Lung (tissue), 12 donors: ENCODE results near the gene ACTL8. TPM values are rescaled to one million over a fixed set of nuclear protein-coding genes. Genes with fewer than 3 reads are reported as not detected.

Source experiments
- ATAC-seq: fragments of 200-7000 bp; cut with Tn5 transposase; one replicate; pipeline ENCODE4 v1.9.1; 2020; ENCODE audit warnings: moderate number of reproducible peaks; ENCODE audit not compliant: insufficient read depth, low FRiP score
- DNase-seq, 3 donors: peaks; one replicate each; pipeline ENCODE4 v3.0.0-alpha.2; 2013 to 2017
- H3K27ac ChIP-seq, 2 donors: one replicate each; pipeline ENCODE4 v1.5.1; 2013; ENCODE audit warnings: mild to moderate bottlenecking in 2 of 2, moderate library complexity in 2 of 2, control low read depth in 1 of 2, inconsistent platforms in 1 of 2, low read depth in 1 of 2, low read length in 1 of 2
- H3K27me3 ChIP-seq, 3 donors: one replicate each; pipeline ENCODE4 v1.5.1; 2013; ENCODE audit warnings: low read length in 2 of 3; ENCODE audit not compliant: control insufficient read depth in 3 of 3, insufficient read depth in 3 of 3
- H3K36me3 ChIP-seq, 4 donors: one replicate each; pipeline ENCODE4 v1.5.1; 2013; ENCODE audit warnings: low read length in 4 of 4, mild to moderate bottlenecking in 1 of 4, moderate library complexity in 1 of 4; ENCODE audit not compliant: control insufficient read depth in 4 of 4, insufficient read depth in 4 of 4
- H3K4me1 ChIP-seq, 5 donors: one replicate each; pipeline ENCODE4 v1.5.1; 2013; ENCODE audit warnings: low read length in 5 of 5, mild to moderate bottlenecking in 2 of 5, moderate library complexity in 1 of 5; ENCODE audit not compliant: control insufficient read depth in 5 of 5, insufficient read depth in 5 of 5
- H3K4me3 ChIP-seq: one replicate; pipeline ENCODE4 v1.5.1; 2013; ENCODE audit warnings: mild to moderate bottlenecking, control low read depth, moderate library complexity
- H3K9ac ChIP-seq, 2 donors: one replicate each; pipeline ENCODE4 v1.5.1; 2013; ENCODE audit warnings: low read length in 2 of 2, control low read depth in 1 of 2; ENCODE audit not compliant: insufficient read depth in 1 of 2
- H3K9me3 ChIP-seq, 4 donors: one replicate each; pipeline ENCODE4 v1.5.1; 2013; ENCODE audit warnings: low read length in 3 of 4, mild to moderate bottlenecking in 1 of 4, moderate library complexity in 1 of 4; ENCODE audit not compliant: control insufficient read depth in 4 of 4, insufficient read depth in 3 of 4
- WGBS, 2 donors: extraction: QIAGEN DNeasy Blood & Tissue Kit; methylation state at CpG; one replicate each; pipeline ENCODE4 v1.1.7; 2013; 5-methylcytosine and 5-hydroxymethylcytosine counted together
- polyA plus RNA-seq, 2 donors: library from polyadenylated mRNA; stranded (reverse); fragments of 200-250 nt; gene quantifications; one replicate each; pipeline ENCODE4 v1.2.1, GENCODE V29; 2013
- total RNA-seq, 2 donors: library from RNA; depleted of rRNA in 1 of 2; stranded (reverse); fragments of >200 nt in 1 of 2; gene quantifications; one replicate each; pipeline ENCODE4 v1.2.1, GENCODE V29; 2014 to 2021
- TF ChIP-seq, protein P1 (sequence below): IDR thresholded peaks from 2 replicates; pipeline ENCODE4 v1.5.1; 2012; ENCODE audit warnings: mild to moderate bottlenecking; ENCODE audit errors: control extremely low read depth, extremely low read depth
- donor health status: control.
- donor health status: control.
- donor health status: Bipolar disorder and iron deficiency.
- donor health status: healthy.
- donor health status: DM: yes; HTN: yes; CAD: no.

The ACTL8 gene
- total and polyA plus RNA-seq, 4 donors: not detected

DNA sequence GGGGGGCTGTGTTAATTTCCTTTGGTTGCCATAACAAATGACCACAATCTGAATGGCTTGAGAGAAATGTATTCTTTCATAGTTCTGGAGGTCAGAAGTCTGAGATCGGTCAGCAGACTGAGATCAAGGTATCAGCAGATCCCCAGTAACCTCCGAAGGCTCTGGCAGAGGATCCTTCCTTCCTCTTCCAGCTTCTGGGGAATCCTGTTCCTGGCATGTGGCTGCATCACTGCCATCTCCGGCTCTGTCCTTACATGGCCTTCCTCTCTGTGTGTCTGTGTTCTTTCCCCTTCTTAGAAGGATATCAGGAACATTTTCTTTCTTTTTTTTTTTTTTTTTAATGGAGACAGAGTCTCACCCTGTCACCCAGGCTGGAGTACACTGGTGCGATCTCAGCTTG lies 25.8 kb downstream of the ACTL8 start:
- WGBS, 2 donors: 73 to 85% methylated on average over 4 of the region's 4 CpGs
- DNase-seq (no peak), ATAC-seq (no peak)
- no peak overlapping the region for H3K27ac ChIP-seq
- H3K9ac ChIP-seq: no peak overlapping the region
- H3K4me3 ChIP-seq: no peak overlapping the region
- peaks cover 0 to 2% (median 0%) of the 10 kb centered on the region in 3 donors for H3K27me3 ChIP-seq
- peaks cover 0 to 4% (median 1%) of the 10 kb centered on the region in 4 donors for H3K9me3 ChIP-seq
- H3K4me1 ChIP-seq: no peaks in the 10 kb centered on the region
- TF ChIP-seq, protein P1, sequence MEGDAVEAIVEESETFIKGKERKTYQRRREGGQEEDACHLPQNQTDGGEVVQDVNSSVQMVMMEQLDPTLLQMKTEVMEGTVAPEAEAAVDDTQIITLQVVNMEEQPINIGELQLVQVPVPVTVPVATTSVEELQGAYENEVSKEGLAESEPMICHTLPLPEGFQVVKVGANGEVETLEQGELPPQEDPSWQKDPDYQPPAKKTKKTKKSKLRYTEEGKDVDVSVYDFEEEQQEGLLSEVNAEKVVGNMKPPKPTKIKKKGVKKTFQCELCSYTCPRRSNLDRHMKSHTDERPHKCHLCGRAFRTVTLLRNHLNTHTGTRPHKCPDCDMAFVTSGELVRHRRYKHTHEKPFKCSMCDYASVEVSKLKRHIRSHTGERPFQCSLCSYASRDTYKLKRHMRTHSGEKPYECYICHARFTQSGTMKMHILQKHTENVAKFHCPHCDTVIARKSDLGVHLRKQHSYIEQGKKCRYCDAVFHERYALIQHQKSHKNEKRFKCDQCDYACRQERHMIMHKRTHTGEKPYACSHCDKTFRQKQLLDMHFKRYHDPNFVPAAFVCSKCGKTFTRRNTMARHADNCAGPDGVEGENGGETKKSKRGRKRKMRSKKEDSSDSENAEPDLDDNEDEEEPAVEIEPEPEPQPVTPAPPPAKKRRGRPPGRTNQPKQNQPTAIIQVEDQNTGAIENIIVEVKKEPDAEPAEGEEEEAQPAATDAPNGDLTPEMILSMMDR: no peak
- no peaks in the 10 kb centered on the region for H3K36me3 ChIP-seq

DNA sequence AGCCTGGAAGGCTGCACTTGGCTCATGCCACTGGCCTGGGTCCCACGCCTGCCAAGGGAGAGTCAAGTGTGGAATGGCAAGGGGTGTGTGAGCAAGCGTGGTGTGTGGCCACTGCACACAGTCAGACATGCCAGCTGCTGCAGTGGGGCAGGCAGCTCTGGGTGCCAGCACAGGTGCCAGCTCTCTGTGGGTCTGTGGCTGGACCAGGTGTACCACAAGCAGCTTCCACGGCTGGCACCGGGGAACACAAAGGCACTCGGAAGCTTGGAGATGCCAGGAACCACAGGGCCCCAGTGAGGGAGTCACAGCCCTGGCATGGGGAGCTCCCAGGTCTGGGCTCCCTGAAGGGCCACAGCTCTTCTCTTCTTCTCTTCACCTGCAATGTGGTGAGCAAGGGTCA lies 34.8 kb downstream of the ACTL8 start:
- Histone ChIP-seq H3K9me3 (peaks cover 0 to 10% (median 0%) of the 10 kb centered on the region in 4 donors), H3K27ac (no peak overlapping the region), H3K4me3 (no peak overlapping the region), H3K9ac (no peak overlapping the region), H3K36me3 (no peaks in the 10 kb centered on the region), H3K27me3 (peaks cover 0 to 5% (median 4%) of the 10 kb centered on the region in 3 donors), H3K4me1 (no peaks in the 10 kb centered on the region)
- 91 to 98% methylated on average over 5 of the region's 5 CpGs for WGBS, 2 donors
- DNase-seq (no peak), ATAC-seq (no peak)
- TF ChIP-seq, protein P1: no peak

DNA sequence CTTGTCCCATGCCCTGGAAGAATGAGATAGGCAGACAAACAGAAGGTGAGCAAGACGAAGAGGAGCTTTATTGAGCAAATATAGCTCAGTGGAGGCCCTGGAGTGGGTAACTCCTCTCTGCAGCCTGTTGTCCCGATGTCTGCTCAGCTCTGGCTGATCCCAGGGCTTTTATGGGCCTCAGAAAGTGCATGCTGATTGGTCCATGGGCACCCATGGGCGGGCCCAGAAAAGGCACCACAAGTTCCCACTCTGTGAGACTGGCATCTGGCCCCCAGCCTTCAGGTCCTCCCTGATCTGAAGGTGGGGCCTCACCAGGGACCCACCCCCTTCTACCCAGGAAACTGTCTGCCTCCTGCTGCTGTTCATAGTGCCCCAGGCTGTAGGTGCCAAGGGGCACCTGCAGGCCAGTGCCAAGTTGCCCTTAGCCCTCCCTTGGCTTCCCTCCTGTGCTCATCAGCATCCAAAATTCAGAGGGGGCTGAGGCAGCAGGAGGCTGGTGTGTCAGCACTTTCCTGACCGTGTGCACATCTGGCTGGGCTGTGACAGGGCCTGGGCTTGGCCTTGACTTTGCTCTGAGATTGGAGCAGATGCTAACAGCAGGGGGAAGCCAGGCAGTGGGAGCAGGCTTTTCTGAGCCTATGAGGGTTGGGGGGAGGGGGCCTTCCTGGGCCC lies 35.4 kb downstream of the ACTL8 start:
- TF ChIP-seq, protein P1: no peak
- ATAC-seq (no peak), DNase-seq (no peak)
- Histone ChIP-seq H3K9me3 (peaks cover 0 to 10% (median 0%) of the 10 kb centered on the region in 4 donors), H3K27ac (no peak overlapping the region), H3K27me3 (peaks cover 0 to 5% (median 4%) of the 10 kb centered on the region in 3 donors), H3K4me1 (no peaks in the 10 kb centered on the region), H3K36me3 (no peaks in the 10 kb centered on the region), H3K9ac (no peak overlapping the region), H3K4me3 (no peak overlapping the region)
- 71 to 81% methylated on average over 4 of the region's 4 CpGs for WGBS, 2 donors

DNA sequence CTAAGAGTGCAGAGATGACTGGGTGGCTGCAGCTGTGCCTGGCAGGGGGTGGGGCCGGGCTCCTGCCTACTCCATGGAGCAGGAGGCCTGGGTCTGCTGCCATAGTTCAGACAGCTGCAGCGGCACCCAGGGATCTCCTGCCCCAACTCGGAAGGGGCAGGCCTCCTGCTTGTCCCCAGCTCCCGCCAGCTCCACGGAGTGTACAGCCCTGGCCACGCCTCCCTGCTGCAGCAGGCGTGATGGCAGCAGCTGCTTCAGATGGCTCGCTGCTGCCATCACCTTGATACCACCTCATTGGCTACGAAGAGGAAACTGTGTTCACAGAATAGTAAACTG lies 35.9 kb downstream of the ACTL8 start:
- TF ChIP-seq, protein P1: no peak
- no peak overlapping the region for H3K9ac ChIP-seq
- 61 to 71% methylated on average over 9 of the region's 9 CpGs for WGBS, 2 donors
- no peak overlapping the region for H3K27ac ChIP-seq
- peaks cover under 1 to 5% (median 4%) of the 10 kb centered on the region in 3 donors for H3K27me3 ChIP-seq
- H3K36me3 ChIP-seq: no peaks in the 10 kb centered on the region
- H3K4me1 ChIP-seq: no peaks in the 10 kb centered on the region
- peaks cover 0 to 7% (median 0%) of the 10 kb centered on the region in 4 donors for H3K9me3 ChIP-seq
- DNase-seq (no peak), ATAC-seq (no peak)
- no peak overlapping the region for H3K4me3 ChIP-seq
